Measurements from ENCODE around the gene PDZRN4.

GRCh38 chr12:41619705-41620104 lies 431.6 kb downstream of the PDZRN4 start:
- TF ChIP-seq SNAI2 (CRISPR knock-in tag; IDR thresholded peaks at IDR 0.05), result no peak
- TF ChIP-seq CREB5 (CRISPR knock-in tag; IDR thresholded peaks at IDR 0.05; ENCODE audit: low read depth), result no peak
